Measurements from ENCODE around the gene PAPOLB. TPM values are rescaled to one million over a fixed set of nuclear protein-coding genes. Genes with fewer than 3 reads are reported as not detected.
"Not testable (repeated sequence)": the region's sequence is repeated elsewhere in the genome, so short reads cannot be mapped to it uniquely, and the experiment has no call there.

Gene PAPOLB
- total and polyA plus RNA-seq, 2 of the 8 experiments (the other 6 are each of a cell fraction or from before 2014, with no cell fraction given), result 0.02 to 0.15 TPM

GRCh38 chr7:4891522-4891921, 29.7 kb upstream of the PAPOLB start:
- H3K18ac ChIP-seq (ENCODE audit: extremely low read depth, low read length); H4K91ac ChIP-seq (replicated peaks; ENCODE audit: insufficient read length, low read length); H3K27ac ChIP-seq (ENCODE audit: low read depth, low read length); H3K56ac ChIP-seq (replicated peaks; ENCODE audit: insufficient read length, low read depth, low read length); H3K4ac ChIP-seq (replicated peaks; ENCODE audit: insufficient read length, low read depth, low read length); H3K4me2 ChIP-seq (ENCODE audit: insufficient read depth in 1 of 2, low read depth in 2 of 2, low read length in 2 of 2); H3K36me3 ChIP-seq (ENCODE audit: control insufficient read depth in 2 of 4, insufficient read depth in 4 of 4, low read length in 3 of 4); POLR2A ChIA-PET (ENCODE audit: partially characterized antibody); H4K5ac ChIP-seq (ENCODE audit: insufficient read length, low read depth, low read length); H2BK120ac ChIP-seq (replicated peaks; ENCODE audit: low read depth, low read length); H4K20me1 ChIP-seq (replicated peaks in 1 of 2; ENCODE audit: control insufficient read depth in 1 of 2, insufficient read depth in 2 of 2, low read length in 2 of 2); H2BK12ac ChIP-seq (ENCODE audit: low read depth, low read length); H3K4me1 ChIP-seq (replicated peaks in 1 of 4; ENCODE audit: control insufficient read depth in 3 of 4, insufficient read depth in 4 of 4, low read length in 3 of 4); H2AFZ ChIP-seq (ENCODE audit: low read length); H2BK20ac ChIP-seq (ENCODE audit: low read length); FAIRE-seq; H4K8ac ChIP-seq (ENCODE audit: extremely low read depth, insufficient read depth, low read length); H2AK5ac ChIP-seq (ENCODE audit: low read depth, low read length); H2BK15ac ChIP-seq (ENCODE audit: low read length); H3K27me3 ChIP-seq (replicated peaks in 1 of 4; ENCODE audit: control insufficient read depth in 3 of 4, extremely low read depth in 1 of 4, insufficient read depth in 3 of 4, low read length in 3 of 4); H3K79me1 ChIP-seq (ENCODE audit: low read depth, low read length); H3K4me3 ChIP-seq (ENCODE audit: extremely low read depth in 1 of 4, insufficient read depth in 2 of 4, low read depth in 3 of 4, low read length in 4 of 4); H2BK5ac ChIP-seq (ENCODE audit: low read depth, low read length); H3K23ac ChIP-seq (ENCODE audit: insufficient read length); H3K79me2 ChIP-seq (ENCODE audit: control insufficient read depth in 1 of 2, insufficient read depth in 2 of 2, low read length in 2 of 2); H3K14ac ChIP-seq (ENCODE audit: insufficient read length); DNase-seq (ENCODE audit: low read depth in 1 of 2, low spot score in 2 of 2); H3K9ac ChIP-seq (replicated peaks in 1 of 4; ENCODE audit: extremely low read depth in 1 of 4, low read depth in 3 of 4, low read length in 3 of 4); H3K9me3 ChIP-seq (ENCODE audit: insufficient read depth in 2 of 2, low read depth in 1 of 2, low read length in 1 of 2); H3K23me2 ChIP-seq (ENCODE audit: low read depth, low read length): not testable (repeated sequence)
- CTCF ChIA-PET (ENCODE audit: partially characterized antibody), result interaction anchor here (1.0 to 3.4 kb wide), 2 partner anchors 8 kb away, joined by 3 to 15 read pairs; partner anchors contain the start of gene RADIL
- WGBS, 2 experiments (ENCODE audit: extremely low coverage in 1 of 2, insufficient coverage in 1 of 2, insufficient read length in 1 of 2, insufficient replicate concordance in 2 of 2, low coverage in 1 of 2, low lambda C conversion rate in 2 of 2, missing lambda C conversion rate in 1 of 2), result 57 to 75% methylated on average over 1 to 2 of the region's 2 CpGs

Data from H1 (cell line).